Sigmoid colon (tissue), 4 donors: ENCODE data around the gene NTNG1.

Experiments used
- POLR2AphosphoS5 ChIP-seq, 4 donors: sonication (generic); formaldehyde crosslinking; IDR thresholded peaks; one replicate each; pipeline ENCODE4 v1.6.1; 2017; ENCODE audit warnings: antibody characterized with exemption in 4 of 4
- TF ChIP-seq, protein P1 (sequence below), 4 experiments: fragments of 450-650 bp in 3 of 4; fragments of 200-600 bp in 1 of 4; IDR thresholded peaks; one replicate each; pipeline ENCODE4 v1.5.1; 2016 to 2019; ENCODE audit warnings: antibody characterized with exemption in 4 of 4, mild to moderate bottlenecking in 3 of 4, moderate library complexity in 2 of 4

DNA sequence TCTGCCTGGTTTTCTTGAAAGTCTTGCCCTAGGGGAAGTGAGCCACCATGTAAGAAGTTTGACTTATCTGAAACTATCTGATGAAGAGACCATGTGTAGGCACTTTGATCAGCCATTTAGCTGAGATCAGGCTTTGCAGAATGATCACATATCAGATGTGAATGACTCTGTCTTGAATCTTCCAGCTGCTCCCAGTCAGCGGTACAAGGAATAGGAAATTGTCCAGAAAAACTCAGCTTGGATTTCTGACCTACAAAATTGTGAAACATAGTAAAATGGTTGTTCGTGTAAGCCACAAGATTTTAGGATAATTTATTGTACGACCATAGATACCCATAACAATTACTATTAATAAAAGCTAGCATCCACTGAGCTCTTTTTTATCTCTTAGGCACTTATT, 41.9 kb upstream of the NTNG1 start:
- TF ChIP-seq, protein P1, sequence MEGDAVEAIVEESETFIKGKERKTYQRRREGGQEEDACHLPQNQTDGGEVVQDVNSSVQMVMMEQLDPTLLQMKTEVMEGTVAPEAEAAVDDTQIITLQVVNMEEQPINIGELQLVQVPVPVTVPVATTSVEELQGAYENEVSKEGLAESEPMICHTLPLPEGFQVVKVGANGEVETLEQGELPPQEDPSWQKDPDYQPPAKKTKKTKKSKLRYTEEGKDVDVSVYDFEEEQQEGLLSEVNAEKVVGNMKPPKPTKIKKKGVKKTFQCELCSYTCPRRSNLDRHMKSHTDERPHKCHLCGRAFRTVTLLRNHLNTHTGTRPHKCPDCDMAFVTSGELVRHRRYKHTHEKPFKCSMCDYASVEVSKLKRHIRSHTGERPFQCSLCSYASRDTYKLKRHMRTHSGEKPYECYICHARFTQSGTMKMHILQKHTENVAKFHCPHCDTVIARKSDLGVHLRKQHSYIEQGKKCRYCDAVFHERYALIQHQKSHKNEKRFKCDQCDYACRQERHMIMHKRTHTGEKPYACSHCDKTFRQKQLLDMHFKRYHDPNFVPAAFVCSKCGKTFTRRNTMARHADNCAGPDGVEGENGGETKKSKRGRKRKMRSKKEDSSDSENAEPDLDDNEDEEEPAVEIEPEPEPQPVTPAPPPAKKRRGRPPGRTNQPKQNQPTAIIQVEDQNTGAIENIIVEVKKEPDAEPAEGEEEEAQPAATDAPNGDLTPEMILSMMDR (IDR thresholded peaks at IDR 0.05): no peak
- TF ChIP-seq POLR2AphosphoS5 (IDR thresholded peaks at IDR 0.05): no peak
